Activated CD4-positive, CD25-positive, alpha-beta regulatory T cell (primary cell): ENCODE measurements around the gene OR52E6.

Experiments used
- DNase-seq, 4 experiments: peaks; one replicate each; lab custom pipeline; 2025; lab: John Stamatoyannopoulos, UW

The OR52E6 gene

GRCh38 chr11:5796541-5796940 is 45.2 kb downstream of the OR52E6 start:
- no peak for DNase-seq

- no peak for DNase-seq
Observed at GRCh38 chr11:5791165-5791564, 50.5 kb downstream of the OR52E6 start, which contains the start of gene OR52N1. Gene OR52N1 (minus strand): TSS chr11:5791265. CDS start chr11:5788816, 2,449 bp downstream.
